ENCODE data around the gene C2orf66.

Gene C2orf66

GRCh38 chr2:196758474-196759377, 50.4 kb downstream of the C2orf66 start:
- no peak for DNase-seq

Measured in activated effector memory CD4-positive, alpha-beta T cell treated with Interleukin-2 at 50 U/mL for 16 hours (primary cell).